GM21526 (cell line): ENCODE data around the gene THUMPD1.
"Not testable (repeated sequence)": the region's sequence is repeated elsewhere in the genome, so short reads cannot be mapped to it uniquely, and the experiment has no call there.

Experiments used
- ATAC-seq: cut with Tn5 transposase; IDR thresholded peaks from one replicate; pipeline ENCODE4 v1.9.1; 2021; ENCODE audit warnings: moderate library complexity; ENCODE audit not compliant: unreplicated experiment, low FRiP score

The THUMPD1 gene

GRCh38 chr16:20750558-20750957 lies 8.9 kb upstream of the THUMPD1 start:
- no peak for ATAC-seq

- ATAC-seq: no peak
Observed at GRCh38 chr16:20749474-20749873, 7.9 kb upstream of the THUMPD1 start.

- ATAC-seq: no peak
Observed at GRCh38 chr16:20747030-20747816, 5.6 kb upstream of the THUMPD1 start.

- ATAC-seq: no peak
Observed at GRCh38 chr16:20746461-20746860, 4.8 kb upstream of the THUMPD1 start.

- no peak for ATAC-seq
Observed at GRCh38 chr16:20744922-20745440, 3.4 kb upstream of the THUMPD1 start.

- no peak for ATAC-seq
Observed at GRCh38 chr16:20743591-20743990, 2.0 kb upstream of the THUMPD1 start.

- ATAC-seq: peak; percentile 80
Observed at GRCh38 chr16:20740901-20741521, 607 bp downstream of the THUMPD1 start.

GRCh38 chr16:20740007-20740883 lies 1.4 kb downstream of the THUMPD1 start:
- ATAC-seq: no peak

- ATAC-seq: no peak
Observed at GRCh38 chr16:20735490-20735889, 6.1 kb downstream of the THUMPD1 start.

- ATAC-seq: no peak
Observed at GRCh38 chr16:20734782-20735181, 6.8 kb downstream of the THUMPD1 start.

- no peak for ATAC-seq
Observed at GRCh38 chr16:20734056-20734455, 7.6 kb downstream of the THUMPD1 start.

- ATAC-seq: no peak
Observed at GRCh38 chr16:20729141-20729540, 12.5 kb downstream of the THUMPD1 start.

GRCh38 chr16:20727181-20727580 lies 14.4 kb downstream of the THUMPD1 start:
- no peak for ATAC-seq

- no peak for ATAC-seq
Observed at GRCh38 chr16:20726661-20727060, 15.0 kb downstream of the THUMPD1 start.

GRCh38 chr16:20720251-20720650 lies 21.4 kb downstream of the THUMPD1 start:
- no peak for ATAC-seq

- ATAC-seq: not testable (repeated sequence)
Observed at GRCh38 chr16:20717718-20718117, 23.9 kb downstream of the THUMPD1 start.

GRCh38 chr16:20711277-20711911 lies 30.2 kb downstream of the THUMPD1 start:
- no peak for ATAC-seq

- ATAC-seq: not testable (repeated sequence)
Observed at GRCh38 chr16:20708129-20708528, 33.5 kb downstream of the THUMPD1 start.

GRCh38 chr16:20707461-20707860 lies 34.2 kb downstream of the THUMPD1 start:
- ATAC-seq: no peak

- not testable (repeated sequence) for ATAC-seq
Observed at GRCh38 chr16:20705972-20706371, 35.6 kb downstream of the THUMPD1 start.
